NCI-H2196 (cell line): ENCODE data around the gene TRPM1.

ENCODE experiments used
- DNase-seq: peaks from one replicate; lab custom pipeline; 2025; ENCODE audit not compliant: unreplicated experiment; lab: John Stamatoyannopoulos, UW

TRPM1 gene

GRCh38 chr15:31024330-31024729, 77.2 kb downstream of the TRPM1 start:
- no peak for DNase-seq

- DNase-seq, result no peak
Measured at GRCh38 chr15:31023841-31024240, 77.7 kb downstream of the TRPM1 start.

GRCh38 chr15:31021067-31021665, 80.4 kb downstream of the TRPM1 start:
- DNase-seq, result no peak

- DNase-seq, result no peak
Measured at GRCh38 chr15:31020542-31020941, 81.0 kb downstream of the TRPM1 start.

GRCh38 chr15:31019986-31020385, 81.5 kb downstream of the TRPM1 start:
- no peak for DNase-seq

- DNase-seq, result no peak
Measured at GRCh38 chr15:31017311-31017710, 84.2 kb downstream of the TRPM1 start.

GRCh38 chr15:31016446-31016915, 85.0 kb downstream of the TRPM1 start:
- DNase-seq, result no peak

GRCh38 chr15:31014608-31014925, 87.0 kb downstream of the TRPM1 start:
- no peak for DNase-seq

- DNase-seq, result no peak
Measured at GRCh38 chr15:31013863-31014607, 87.5 kb downstream of the TRPM1 start.

GRCh38 chr15:31012455-31012854, 89.1 kb downstream of the TRPM1 start:
- no peak for DNase-seq

- DNase-seq, result no peak
Measured at GRCh38 chr15:31010036-31010435, 91.5 kb downstream of the TRPM1 start.

- no peak for DNase-seq
Measured at GRCh38 chr15:31005660-31006059, 95.9 kb downstream of the TRPM1 start.

- no peak for DNase-seq
Measured at GRCh38 chr15:31004220-31004733, 97.2 kb downstream of the TRPM1 start.

- DNase-seq, result no peak
Measured at GRCh38 chr15:31001702-31002101, 99.8 kb downstream of the TRPM1 start.

- DNase-seq, result no peak
Measured at GRCh38 chr15:30999729-31000128, 101.8 kb downstream of the TRPM1 start.

- no peak for DNase-seq
Measured at GRCh38 chr15:30997270-30997669, 104.3 kb downstream of the TRPM1 start.

GRCh38 chr15:30992249-30992864, 109.2 kb downstream of the TRPM1 start:
- no peak for DNase-seq

- DNase-seq, result peak; percentile 46
Measured at GRCh38 chr15:30991255-30992235, 110.0 kb downstream of the TRPM1 start, which contains the start of gene MTMR10. MTMR10 (minus strand) TSS chr15:30991628; CDS start chr15:30991506, 122 bp downstream.

- DNase-seq, result no peak
Measured at GRCh38 chr15:30990446-30991254, 110.9 kb downstream of the TRPM1 start.

GRCh38 chr15:30990036-30990435, 111.5 kb downstream of the TRPM1 start:
- no peak for DNase-seq
